KMS-11 (cell line): Measurements from ENCODE around the gene GNAQ.

Experiments
- H2AFZ ChIP-seq: fragments of 200-600 bp; sonication (generic); 2 replicates; pipeline ENCODE4 v1.6.1; 2016; ENCODE audit warnings: antibody characterized with exemption, mixed run types, low read depth
- H3K27ac ChIP-seq: fragments of 200-600 bp; sonication (generic); 2 replicates; pipeline ENCODE4 v1.6.1; 2016; ENCODE audit warnings: mild to moderate bottlenecking, mixed run types
- H3K27me3 ChIP-seq: fragments of 200-600 bp; sonication (generic); 2 replicates; pipeline ENCODE4 v1.6.1; 2017; ENCODE audit warnings: mild to moderate bottlenecking, low read depth, mixed run types, moderate library complexity; ENCODE audit not compliant: insufficient read depth
- H3K36me3 ChIP-seq: fragments of 200-600 bp; sonication (generic); 2 replicates; pipeline ENCODE4 v1.6.1; 2017; ENCODE audit warnings: mild to moderate bottlenecking, mixed run types; ENCODE audit not compliant: insufficient read depth
- H3K4me1 ChIP-seq: fragments of 200-600 bp; sonication (generic); 2 replicates; pipeline ENCODE4 v1.6.1; 2016; ENCODE audit warnings: mild to moderate bottlenecking, low read depth, mixed run types; ENCODE audit not compliant: poor library complexity, severe bottlenecking
- H3K4me2 ChIP-seq: fragments of 200-600 bp; sonication (generic); 2 replicates; pipeline ENCODE4 v1.7.0; 2016; ENCODE audit warnings: mild to moderate bottlenecking, mixed run types
- H3K4me3 ChIP-seq: fragments of 200-600 bp; sonication (generic); IDR thresholded peaks from 2 replicates; pipeline ENCODE4 v1.6.1; 2017; ENCODE audit warnings: low read depth, low read length, mixed read lengths; ENCODE audit not compliant: insufficient read depth
- H3K79me2 ChIP-seq: fragments of 200-600 bp; sonication (generic); 2 replicates; pipeline ENCODE4 v1.6.1; 2016; ENCODE audit warnings: low read depth, mixed run types; ENCODE audit not compliant: insufficient read depth
- H3K9ac ChIP-seq: fragments of 200-600 bp; sonication (generic); 2 replicates; pipeline ENCODE4 v1.6.1; 2016; ENCODE audit warnings: mild to moderate bottlenecking, mixed run types
- H4K20me1 ChIP-seq: fragments of 200-600 bp; sonication (generic); 2 replicates; pipeline ENCODE4 v1.6.1; 2016; ENCODE audit warnings: mild to moderate bottlenecking, mixed run types; ENCODE audit not compliant: insufficient read depth
- CTCF ChIP-seq: fragments of 200-600 bp; sonication (generic); conservative IDR thresholded peaks from 2 replicates; pipeline ENCODE4 v1.6.1; 2017; ENCODE audit warnings: low read depth, mild to moderate bottlenecking, antibody characterized with exemption, low read length, moderate library complexity, mixed read lengths

The GNAQ gene

GRCh38 chr9:77960356-77961153 lies 71.1 kb downstream of the GNAQ start:
- no peak overlapping the region for H3K4me2 ChIP-seq
- no peak overlapping the region for H3K27ac ChIP-seq
- no peaks in the 10 kb centered on the region; the same call in 1 of the 2 replicates for H3K79me2 ChIP-seq
- no peak for TF ChIP-seq CTCF
- no peak overlapping the region for H3K4me3 ChIP-seq
- no peaks in the 10 kb centered on the region for H3K36me3 ChIP-seq
- no peaks in the 10 kb centered on the region for H3K27me3 ChIP-seq
- H2AFZ ChIP-seq, result no peak overlapping the region
- no peaks in the 10 kb centered on the region for H4K20me1 ChIP-seq
- no peak overlapping the region for H3K9ac ChIP-seq
- no peaks in the 10 kb centered on the region for H3K4me1 ChIP-seq

GRCh38 chr9:77959803-77960202 lies 71.8 kb downstream of the GNAQ start:
- TF ChIP-seq CTCF, result no peak
- no peaks in the 10 kb centered on the region for H4K20me1 ChIP-seq
- no peak overlapping the region for H2AFZ ChIP-seq
- no peaks in the 10 kb centered on the region for H3K36me3 ChIP-seq
- H3K4me3 ChIP-seq, result no peak overlapping the region
- H3K27me3 ChIP-seq, result no peaks in the 10 kb centered on the region
- no peaks in the 10 kb centered on the region for H3K4me1 ChIP-seq
- H3K27ac ChIP-seq, result no peak overlapping the region
- no peaks in the 10 kb centered on the region; the same call in 1 of the 2 replicates for H3K79me2 ChIP-seq
- H3K9ac ChIP-seq, result no peak overlapping the region
- H3K4me2 ChIP-seq, result no peak overlapping the region

GRCh38 chr9:77957652-77958051 lies 74.0 kb downstream of the GNAQ start:
- no peaks in the 10 kb centered on the region for H3K36me3 ChIP-seq
- no peak overlapping the region for H3K9ac ChIP-seq
- no peaks in the 10 kb centered on the region; the same call in 1 of the 2 replicates for H3K79me2 ChIP-seq
- H3K27me3 ChIP-seq, result no peaks in the 10 kb centered on the region
- H3K4me3 ChIP-seq, result no peak overlapping the region
- H3K27ac ChIP-seq, result no peak overlapping the region
- H3K4me1 ChIP-seq, result peaks cover 10% of the 10 kb centered on the region
- H4K20me1 ChIP-seq, result no peaks in the 10 kb centered on the region
- H2AFZ ChIP-seq, result no peak overlapping the region
- TF ChIP-seq CTCF, result no peak
- H3K4me2 ChIP-seq, result no peak overlapping the region

- Histone ChIP-seq H2AFZ (no peak overlapping the region), H3K27me3 (no peaks in the 10 kb centered on the region), H3K4me1 (peaks cover 19% of the 10 kb centered on the region), H4K20me1 (no peaks in the 10 kb centered on the region), H3K36me3 (no peaks in the 10 kb centered on the region), H3K4me2 (no peak overlapping the region), H3K9ac (no peak overlapping the region), H3K27ac (no peak overlapping the region), H3K79me2 (no peaks in the 10 kb centered on the region; the same call in 1 of the 2 replicates), H3K4me3 (no peak overlapping the region)
- TF ChIP-seq CTCF, result no peak
Observed at GRCh38 chr9:77956555-77956954, 75.1 kb downstream of the GNAQ start.
